GM23338 (cell line): ENCODE data around the gene BMPER.

Source experiments
- EZH2 ChIP-seq: fragments of 200-600 bp; sonication (generic); IDR thresholded peaks from one replicate; pipeline ENCODE4 v1.8.0; 2017; ENCODE audit warnings: antibody characterized with exemption, mild to moderate bottlenecking, low read depth; ENCODE audit not compliant: unreplicated experiment
- POLR2AphosphoS5 ChIP-seq: IDR thresholded peaks from 2 replicates; pipeline ENCODE4 v1.6.1; 2016; ENCODE audit warnings: antibody characterized with exemption, low read depth
- TF ChIP-seq, protein P1 (sequence below), 2 experiments: fragments of 200-600 bp in 1 of 2; sonication (generic) in 1 of 2; conservative IDR thresholded peaks; 2 replicates each; pipeline versions ENCODE4 v1.5.1 to v1.6.1; 2016 to 2017; ENCODE audit warnings: antibody characterized with exemption in 2 of 2, low read depth in 2 of 2, mild to moderate bottlenecking in 2 of 2, moderate library complexity in 1 of 2

GRCh38 chr7:33941418-33941817, 36.1 kb downstream of the BMPER start:
- TF ChIP-seq, protein P1, sequence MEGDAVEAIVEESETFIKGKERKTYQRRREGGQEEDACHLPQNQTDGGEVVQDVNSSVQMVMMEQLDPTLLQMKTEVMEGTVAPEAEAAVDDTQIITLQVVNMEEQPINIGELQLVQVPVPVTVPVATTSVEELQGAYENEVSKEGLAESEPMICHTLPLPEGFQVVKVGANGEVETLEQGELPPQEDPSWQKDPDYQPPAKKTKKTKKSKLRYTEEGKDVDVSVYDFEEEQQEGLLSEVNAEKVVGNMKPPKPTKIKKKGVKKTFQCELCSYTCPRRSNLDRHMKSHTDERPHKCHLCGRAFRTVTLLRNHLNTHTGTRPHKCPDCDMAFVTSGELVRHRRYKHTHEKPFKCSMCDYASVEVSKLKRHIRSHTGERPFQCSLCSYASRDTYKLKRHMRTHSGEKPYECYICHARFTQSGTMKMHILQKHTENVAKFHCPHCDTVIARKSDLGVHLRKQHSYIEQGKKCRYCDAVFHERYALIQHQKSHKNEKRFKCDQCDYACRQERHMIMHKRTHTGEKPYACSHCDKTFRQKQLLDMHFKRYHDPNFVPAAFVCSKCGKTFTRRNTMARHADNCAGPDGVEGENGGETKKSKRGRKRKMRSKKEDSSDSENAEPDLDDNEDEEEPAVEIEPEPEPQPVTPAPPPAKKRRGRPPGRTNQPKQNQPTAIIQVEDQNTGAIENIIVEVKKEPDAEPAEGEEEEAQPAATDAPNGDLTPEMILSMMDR (conservative IDR thresholded peaks at IDR 0.05; ENCODE audit: low read depth in 2 of 2): no peak
- TF ChIP-seq POLR2AphosphoS5 (no peak), EZH2 (no peak)
